OCI-LY1 (cell line): Measurements from ENCODE around the gene SFN.

Experiments
- H2AFZ ChIP-seq: fragments of 200-600 bp; sonication (generic), shearing (Covaris generic); 2 replicates; pipeline ENCODE4 v1.6.0; 2014; ENCODE audit warnings: antibody characterized with exemption, mild to moderate bottlenecking, low read length
- H3F3A ChIP-seq: fragments of 200-600 bp; sonication (generic), shearing (Covaris generic); 2 replicates; pipeline ENCODE4 v1.6.0; 2014; ENCODE audit warnings: mild to moderate bottlenecking, antibody characterized with exemption, low read length, moderate library complexity; ENCODE audit not compliant: insufficient read depth
- H3K27ac ChIP-seq: fragments of 200-600 bp; sonication (generic); 2 replicates; pipeline ENCODE4 v1.5.1; 2014; ENCODE audit warnings: low read length, mixed run types, mild to moderate bottlenecking, low read depth; ENCODE audit not compliant: poor library complexity, severe bottlenecking
- H3K27me3 ChIP-seq: fragments of 200-600 bp; sonication (generic); 2 replicates; pipeline ENCODE4 v1.6.0; 2014; ENCODE audit warnings: antibody characterized with exemption, mild to moderate bottlenecking, low read length, moderate library complexity; ENCODE audit not compliant: insufficient read depth
- H3K36me3 ChIP-seq: fragments of 200-600 bp; sonication (generic); 2 replicates; pipeline ENCODE4 v1.6.1; 2014; ENCODE audit warnings: mild to moderate bottlenecking, antibody characterized with exemption, low read length, moderate library complexity, mixed read lengths; ENCODE audit not compliant: insufficient read depth
- H3K4me1 ChIP-seq: fragments of 200-600 bp; sonication (generic); 2 replicates; pipeline ENCODE4 v1.5.1; 2014; ENCODE audit warnings: mild to moderate bottlenecking, low read length, moderate library complexity; ENCODE audit not compliant: insufficient read depth, severe bottlenecking
- H3K4me2 ChIP-seq: fragments of 200-600 bp; sonication (generic), shearing (Covaris generic); 2 replicates; pipeline ENCODE4 v1.6.1; 2014; ENCODE audit warnings: low read length
- H3K4me3 ChIP-seq: fragments of 200-600 bp; sonication (generic); 2 replicates; pipeline ENCODE4 v1.5.1; 2014; ENCODE audit warnings: low read length, low read depth, mild to moderate bottlenecking, mixed read lengths; ENCODE audit not compliant: poor library complexity, severe bottlenecking
- H3K79me2 ChIP-seq: fragments of 200-600 bp; shearing (Covaris generic); 2 replicates; pipeline ENCODE4 v1.6.1; 2016; ENCODE audit warnings: mixed run types, low read length, mixed read lengths; ENCODE audit not compliant: insufficient read depth
- H3K9ac ChIP-seq: fragments of 200-600 bp; sonication (generic), shearing (Covaris generic); 2 replicates; pipeline ENCODE4 v1.6.1; 2014; ENCODE audit warnings: mild to moderate bottlenecking, low read length, mixed read lengths
- H3K9me2 ChIP-seq: fragments of 200-600 bp; sonication (generic), shearing (Covaris generic); 2 replicates; pipeline ENCODE4 v1.6.1; 2014; ENCODE audit warnings: low read depth, mild to moderate bottlenecking, low read length, mixed read lengths
- H3K9me3 ChIP-seq: fragments of 200-600 bp; shearing (Covaris generic); 2 replicates; pipeline ENCODE4 v1.6.1; 2014; ENCODE audit warnings: low read length, mixed read lengths
- H4K20me1 ChIP-seq: fragments of 200-600 bp; sonication (generic), shearing (Covaris generic); 2 replicates; pipeline ENCODE4 v1.6.0; 2016; ENCODE audit warnings: mild to moderate bottlenecking, low read length; ENCODE audit not compliant: insufficient read depth
- CTCF ChIP-seq: fragments of 200-600 bp; sonication (generic), shearing (Covaris generic); IDR thresholded peaks from 2 replicates; pipeline ENCODE4 v1.5.1; 2017; ENCODE audit warnings: mild to moderate bottlenecking, antibody characterized with exemption, low read length, moderate library complexity, mixed read lengths
- EZH2 ChIP-seq: fragments of 200-600 bp; sonication (generic), shearing (Covaris generic); IDR thresholded peaks from 2 replicates; pipeline ENCODE4 v1.8.0; 2017; ENCODE audit warnings: borderline replicate concordance, mixed run types, mild to moderate bottlenecking, antibody characterized with exemption, low read length, moderate library complexity, mixed read lengths

SFN gene

DNA sequence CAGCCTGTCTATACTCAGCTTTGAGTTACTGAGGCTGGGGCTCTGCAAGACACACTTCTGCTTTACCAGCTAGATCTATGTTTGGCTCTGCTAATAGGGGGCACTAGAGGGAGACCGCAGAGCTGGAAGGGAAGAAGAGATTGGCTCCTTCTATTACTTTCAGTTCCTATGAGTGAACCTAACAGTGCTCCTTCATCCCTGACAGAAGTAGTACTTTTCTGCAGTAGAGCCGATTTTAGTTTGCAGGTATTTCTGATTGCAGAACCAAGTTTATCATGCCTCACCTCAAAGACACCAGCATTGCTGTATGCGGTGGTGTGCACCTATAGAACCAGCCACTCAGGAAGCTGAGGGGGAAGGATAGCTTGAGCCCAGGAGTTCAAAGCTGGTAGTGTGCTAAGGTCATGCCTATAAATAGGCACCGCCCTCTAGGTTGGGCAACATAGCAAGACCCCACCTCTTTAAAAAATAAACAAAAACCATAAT, 42.1 kb upstream of the SFN start:
- no peaks in the 10 kb centered on the region for H3K9me2 ChIP-seq
- H3K79me2 ChIP-seq: no peaks in the 10 kb centered on the region
- no peaks in the 10 kb centered on the region for H3F3A ChIP-seq
- no peaks in the 10 kb centered on the region for H3K9me3 ChIP-seq
- H3K4me1 ChIP-seq: peaks cover 7% of the 10 kb centered on the region
- H2AFZ ChIP-seq: no peak overlapping the region
- H3K9ac ChIP-seq: no peak overlapping the region
- H3K36me3 ChIP-seq: no peaks in the 10 kb centered on the region
- peak overlapping the region; percentile 21 for H3K4me3 ChIP-seq
- peak; percentile 67 for TF ChIP-seq CTCF
- TF ChIP-seq EZH2: no peak
- no peaks in the 10 kb centered on the region for H4K20me1 ChIP-seq
- peak overlapping the region; percentile 9 for H3K27ac ChIP-seq
- H3K4me2 ChIP-seq: peak overlapping the region; percentile 33; the same call in 1 of the 2 replicates
- H3K27me3 ChIP-seq: no peaks in the 10 kb centered on the region

DNA sequence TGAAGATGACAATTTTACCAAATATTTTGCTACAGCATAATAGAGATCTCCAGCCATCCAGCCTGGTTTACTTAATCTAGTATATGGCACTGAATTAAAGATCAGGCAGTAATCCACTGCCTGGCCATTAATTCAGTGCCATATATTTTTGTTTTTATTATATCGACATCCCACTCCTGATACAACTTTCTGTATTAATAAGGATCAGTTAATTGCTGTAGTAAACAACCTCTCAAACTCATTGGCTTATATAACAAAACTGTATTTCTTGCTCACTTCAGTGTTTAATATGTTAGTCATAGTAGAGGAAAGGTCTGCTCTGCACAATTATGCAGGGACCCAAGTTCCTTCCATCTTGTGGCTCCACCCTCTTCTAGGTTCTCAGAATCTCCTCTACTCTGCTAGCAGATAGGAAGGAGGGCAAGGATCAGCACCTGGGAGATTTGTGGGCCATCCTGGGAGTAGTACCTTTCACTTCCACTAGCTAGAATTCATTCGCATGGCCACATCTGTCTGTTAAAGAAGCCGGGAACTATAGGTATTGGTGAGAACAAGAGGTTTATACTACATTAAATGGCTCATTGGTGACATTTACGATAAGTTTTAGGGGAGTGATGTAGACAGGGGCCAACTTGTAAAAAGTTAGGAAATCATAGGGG, 40.1 kb upstream of the SFN start:
- Histone ChIP-seq H3K9me3 (no peaks in the 10 kb centered on the region), H3F3A (no peaks in the 10 kb centered on the region), H3K27ac (no peak overlapping the region), H3K4me1 (peaks cover 20% of the 10 kb centered on the region), H3K79me2 (no peaks in the 10 kb centered on the region), H3K36me3 (no peaks in the 10 kb centered on the region), H3K4me3 (no peak overlapping the region), H3K27me3 (no peaks in the 10 kb centered on the region), H2AFZ (no peak overlapping the region), H3K9ac (no peak overlapping the region), H4K20me1 (no peaks in the 10 kb centered on the region), H3K9me2 (no peaks in the 10 kb centered on the region), H3K4me2 (no peak overlapping the region)
- no peak for TF ChIP-seq EZH2
- TF ChIP-seq CTCF: no peak

DNA sequence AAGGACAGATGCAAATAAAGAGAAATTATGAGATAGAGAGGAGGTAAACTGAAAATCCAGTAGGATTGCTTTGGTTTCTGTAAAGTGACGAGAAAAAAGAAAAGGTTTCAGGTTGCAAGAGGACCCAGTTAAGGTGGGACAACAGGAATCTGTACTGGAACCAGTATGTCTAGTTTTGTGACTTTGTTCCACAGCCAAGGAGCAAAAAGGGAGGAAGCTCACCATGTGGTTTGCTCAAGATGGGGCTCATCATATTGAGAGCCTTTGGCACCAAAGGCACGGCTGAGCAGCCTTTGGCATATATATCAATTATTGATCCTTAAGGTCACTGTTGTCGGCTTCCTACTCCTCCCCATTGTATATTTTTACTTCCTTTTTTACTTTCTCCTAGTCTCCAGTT, 38.2 kb upstream of the SFN start:
- Histone ChIP-seq H3F3A (no peaks in the 10 kb centered on the region), H3K9me3 (no peaks in the 10 kb centered on the region), H3K4me3 (no peak overlapping the region), H3K9me2 (no peaks in the 10 kb centered on the region), H3K4me2 (no peak overlapping the region), H3K36me3 (no peaks in the 10 kb centered on the region), H3K79me2 (no peaks in the 10 kb centered on the region), H2AFZ (no peak overlapping the region), H4K20me1 (no peaks in the 10 kb centered on the region), H3K27ac (no peak overlapping the region), H3K27me3 (no peaks in the 10 kb centered on the region), H3K4me1 (peaks cover 35% of the 10 kb centered on the region), H3K9ac (no peak overlapping the region)
- TF ChIP-seq CTCF (no peak), EZH2 (no peak)
